GF-D8 (cell line): ENCODE data around the gene NLGN3.

Source experiments
- DNase-seq: peaks from one replicate; lab custom pipeline; 2025; lab: John Stamatoyannopoulos, UW

NLGN3 gene

GRCh38 chrX:71214604-71215337, 70.1 kb downstream of the NLGN3 start:
- DNase-seq, result no peak

- no peak for DNase-seq
Measured at GRCh38 chrX:71215338-71215912, 70.8 kb downstream of the NLGN3 start.

GRCh38 chrX:71216485-71216884, 71.8 kb downstream of the NLGN3 start:
- no peak for DNase-seq

GRCh38 chrX:71217298-71217697, 72.7 kb downstream of the NLGN3 start:
- no peak for DNase-seq
